Osteocyte (in vitro differentiated cells): ENCODE results near the gene BLTP3A. TPM values are rescaled to one million over a fixed set of nuclear protein-coding genes. Genes with fewer than 3 reads are reported as not detected.
"Not testable (repeated sequence)": the region's sequence is repeated elsewhere in the genome, so short reads cannot be mapped to it uniquely, and the experiment has no call there.

Experiments
- DNase-seq: peaks from one replicate; pipeline ENCODE4 v3.0.0; 2021; ENCODE audit warnings: mixed read lengths; ENCODE audit not compliant: unreplicated experiment; ENCODE audit errors: extremely low spot score
- H3K27ac Mint-ChIP-seq: one replicate; pipeline ENCODE4 v1.8.0; 2021; ENCODE audit warnings: mild to moderate bottlenecking, mixed read lengths; ENCODE audit not compliant: unreplicated experiment
- H3K27me3 Mint-ChIP-seq: one replicate; pipeline ENCODE4 v1.8.0; 2021; ENCODE audit warnings: mixed read lengths; ENCODE audit not compliant: unreplicated experiment
- H3K36me3 Mint-ChIP-seq: one replicate; pipeline ENCODE4 v1.8.0; 2021; ENCODE audit warnings: mixed read lengths; ENCODE audit not compliant: unreplicated experiment
- H3K4me1 Mint-ChIP-seq: one replicate; pipeline ENCODE4 v1.8.0; 2021; ENCODE audit warnings: mixed read lengths; ENCODE audit not compliant: unreplicated experiment
- H3K4me3 Mint-ChIP-seq: one replicate; pipeline ENCODE4 v1.8.0; 2021; ENCODE audit warnings: mild to moderate bottlenecking, moderate library complexity, mixed read lengths; ENCODE audit not compliant: unreplicated experiment
- H3K9me3 Mint-ChIP-seq: one replicate; pipeline ENCODE4 v1.8.0; 2021; ENCODE audit warnings: mixed read lengths; ENCODE audit not compliant: unreplicated experiment
- total RNA-seq: library from RNA; stranded (reverse); gene quantifications from 2 replicates; pipeline ENCODE4 v1.2.1, GENCODE V29; 2021
- TF ChIP-seq, protein P1 (sequence below): fragments of 200-600 bp; sonication (generic); IDR thresholded peaks from 2 replicates; pipeline ENCODE4 v1.5.0; 2021; ENCODE audit warnings: antibody characterized with exemption, mild to moderate bottlenecking, moderate library complexity

BLTP3A gene
- total RNA-seq, 1 donor from 2014 or later, result 18.4 TPM

DNA sequence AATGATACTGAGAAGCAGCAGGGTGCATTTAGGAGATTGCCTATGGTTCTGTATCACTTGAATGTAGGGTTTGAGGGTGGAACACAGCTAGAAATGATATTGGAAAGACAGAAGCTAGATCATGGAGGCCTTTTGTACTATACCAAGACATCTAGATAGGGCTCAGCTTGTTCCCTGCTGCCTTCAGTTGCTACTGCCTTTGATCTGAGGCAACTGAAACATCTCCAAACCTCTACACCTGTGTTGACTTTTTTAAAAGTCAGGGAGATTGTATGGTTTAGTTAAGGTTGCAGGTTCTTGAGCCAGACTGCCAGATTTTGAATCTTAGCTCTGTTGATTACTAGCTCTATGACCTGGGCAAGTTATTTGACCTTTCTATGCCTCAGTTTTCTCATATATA, 12.7 kb downstream of the BLTP3A start:
- Mint-ChIP-seq H3K36me3 (peaks cover 2% of the 10 kb centered on the region), H3K4me1 (peaks cover 6% of the 10 kb centered on the region), H3K27ac (no peak overlapping the region), H3K4me3 (no peak overlapping the region), H3K9me3 (no peaks in the 10 kb centered on the region), H3K27me3 (no peaks in the 10 kb centered on the region)
- TF ChIP-seq, protein P1, sequence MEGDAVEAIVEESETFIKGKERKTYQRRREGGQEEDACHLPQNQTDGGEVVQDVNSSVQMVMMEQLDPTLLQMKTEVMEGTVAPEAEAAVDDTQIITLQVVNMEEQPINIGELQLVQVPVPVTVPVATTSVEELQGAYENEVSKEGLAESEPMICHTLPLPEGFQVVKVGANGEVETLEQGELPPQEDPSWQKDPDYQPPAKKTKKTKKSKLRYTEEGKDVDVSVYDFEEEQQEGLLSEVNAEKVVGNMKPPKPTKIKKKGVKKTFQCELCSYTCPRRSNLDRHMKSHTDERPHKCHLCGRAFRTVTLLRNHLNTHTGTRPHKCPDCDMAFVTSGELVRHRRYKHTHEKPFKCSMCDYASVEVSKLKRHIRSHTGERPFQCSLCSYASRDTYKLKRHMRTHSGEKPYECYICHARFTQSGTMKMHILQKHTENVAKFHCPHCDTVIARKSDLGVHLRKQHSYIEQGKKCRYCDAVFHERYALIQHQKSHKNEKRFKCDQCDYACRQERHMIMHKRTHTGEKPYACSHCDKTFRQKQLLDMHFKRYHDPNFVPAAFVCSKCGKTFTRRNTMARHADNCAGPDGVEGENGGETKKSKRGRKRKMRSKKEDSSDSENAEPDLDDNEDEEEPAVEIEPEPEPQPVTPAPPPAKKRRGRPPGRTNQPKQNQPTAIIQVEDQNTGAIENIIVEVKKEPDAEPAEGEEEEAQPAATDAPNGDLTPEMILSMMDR, result no peak
- no peak for DNase-seq

DNA sequence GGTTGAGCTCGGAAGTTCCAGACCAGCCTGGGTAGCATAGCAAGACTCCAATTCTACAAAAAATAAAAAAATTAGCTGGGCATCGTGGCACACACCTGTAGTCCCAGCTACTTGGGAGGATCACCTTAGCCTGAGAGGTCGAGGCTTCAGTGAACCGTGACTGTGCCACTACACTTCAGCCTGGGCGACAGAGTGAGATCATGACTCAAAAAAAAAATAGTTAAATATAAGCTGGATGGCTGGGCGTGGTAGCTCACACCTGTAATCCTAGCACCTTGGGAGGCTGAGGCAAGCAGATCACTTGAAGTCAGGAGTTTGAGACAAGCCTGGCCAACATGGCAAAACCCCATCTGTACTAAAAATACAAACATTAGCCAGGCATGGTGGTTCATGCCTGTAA, 13.2 kb downstream of the BLTP3A start:
- H3K4me1 Mint-ChIP-seq, result peaks cover 10% of the 10 kb centered on the region
- not testable (repeated sequence) for DNase-seq, H3K27ac Mint-ChIP-seq, H3K27me3 Mint-ChIP-seq, H3K9me3 Mint-ChIP-seq, H3K36me3 Mint-ChIP-seq, H3K4me3 Mint-ChIP-seq

DNA sequence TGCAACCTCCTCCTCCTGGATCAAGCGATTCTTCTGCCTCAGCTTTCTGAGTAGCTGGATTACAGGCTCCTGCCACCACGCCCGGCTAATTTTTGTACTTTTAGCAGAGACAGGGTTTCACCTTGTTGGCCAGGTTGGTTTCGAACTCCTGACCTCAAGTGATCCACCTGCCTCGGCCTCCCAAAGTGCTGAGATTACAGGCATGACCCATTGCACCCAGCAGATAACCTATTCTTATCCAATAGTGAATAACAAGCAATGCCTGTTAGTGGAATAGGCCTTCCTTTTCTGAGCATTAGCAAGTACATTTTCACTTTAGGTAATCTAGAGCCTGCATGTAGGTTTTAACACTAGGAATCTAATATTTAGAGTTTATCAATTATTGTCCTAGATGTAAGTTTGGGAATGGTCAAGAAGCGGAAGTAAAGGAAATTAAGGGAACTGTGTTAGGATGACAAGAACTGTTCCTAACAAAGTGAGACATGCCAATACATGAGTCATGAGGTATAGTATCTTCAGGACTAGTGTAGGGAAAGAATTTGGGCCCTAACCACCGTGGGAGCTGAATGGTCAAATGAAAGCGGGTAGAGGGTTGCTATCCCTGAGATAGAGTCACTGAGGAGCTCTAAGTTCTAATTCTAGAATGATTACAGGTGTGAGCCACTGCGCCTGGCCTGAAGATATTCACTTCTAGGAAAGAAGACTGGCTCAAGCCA, 15.0 kb downstream of the BLTP3A start:
- H3K27ac Mint-ChIP-seq, result no peak overlapping the region
- no peaks in the 10 kb centered on the region for H3K36me3 Mint-ChIP-seq
- H3K9me3 Mint-ChIP-seq, result no peaks in the 10 kb centered on the region
- TF ChIP-seq, protein P1, result no peak
- H3K4me1 Mint-ChIP-seq, result peaks cover 12% of the 10 kb centered on the region
- no peak overlapping the region for H3K4me3 Mint-ChIP-seq
- DNase-seq, result no peak
- no peaks in the 10 kb centered on the region for H3K27me3 Mint-ChIP-seq

DNA sequence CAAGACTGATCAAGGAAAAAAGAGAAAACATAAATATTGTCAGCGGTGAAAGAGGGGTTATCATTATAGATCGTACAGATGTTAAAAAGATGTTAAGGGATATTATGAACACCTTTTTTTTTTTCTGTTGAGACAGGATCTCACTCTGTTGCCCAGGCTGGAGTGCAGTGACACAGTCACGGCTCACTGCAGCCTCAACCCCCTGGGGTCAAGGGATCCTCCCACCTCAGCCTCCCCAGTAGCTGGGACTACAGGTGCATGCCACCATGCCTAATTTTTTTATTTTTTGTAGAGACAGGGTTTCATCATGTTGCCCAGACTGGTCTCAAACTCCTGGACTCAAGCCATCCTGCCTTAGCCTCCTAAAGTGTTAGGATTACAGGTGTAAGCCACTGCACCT, 16.6 kb downstream of the BLTP3A start:
- H3K36me3 Mint-ChIP-seq, H3K9me3 Mint-ChIP-seq, H3K27ac Mint-ChIP-seq, DNase-seq, H3K4me3 Mint-ChIP-seq, H3K27me3 Mint-ChIP-seq: not testable (repeated sequence)
- peaks cover 12% of the 10 kb centered on the region for H3K4me1 Mint-ChIP-seq

DNA sequence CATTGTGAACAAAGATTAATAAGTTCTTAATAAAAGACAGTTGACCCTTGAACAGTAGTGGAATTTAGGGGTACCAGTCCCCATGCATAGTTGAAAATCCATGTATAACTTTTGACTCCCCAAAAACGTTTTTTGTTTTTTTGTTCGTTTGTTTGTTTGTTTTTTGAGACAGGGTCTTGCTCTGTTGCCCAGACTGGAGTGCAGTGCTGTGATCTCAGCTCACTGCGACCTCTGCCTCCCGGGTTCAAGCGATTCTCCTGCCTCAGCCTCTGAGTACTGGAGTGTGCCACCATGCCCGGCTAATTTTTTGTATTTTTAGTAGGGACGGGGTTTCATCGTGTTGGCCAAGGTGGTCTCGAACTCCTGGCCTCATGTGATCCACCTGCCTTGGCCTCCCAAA, 17.5 kb downstream of the BLTP3A start:
- not testable (repeated sequence) for H3K4me3 Mint-ChIP-seq, H3K27me3 Mint-ChIP-seq, H3K36me3 Mint-ChIP-seq, H3K27ac Mint-ChIP-seq, H3K9me3 Mint-ChIP-seq, DNase-seq
- peaks cover 12% of the 10 kb centered on the region for H3K4me1 Mint-ChIP-seq

DNA sequence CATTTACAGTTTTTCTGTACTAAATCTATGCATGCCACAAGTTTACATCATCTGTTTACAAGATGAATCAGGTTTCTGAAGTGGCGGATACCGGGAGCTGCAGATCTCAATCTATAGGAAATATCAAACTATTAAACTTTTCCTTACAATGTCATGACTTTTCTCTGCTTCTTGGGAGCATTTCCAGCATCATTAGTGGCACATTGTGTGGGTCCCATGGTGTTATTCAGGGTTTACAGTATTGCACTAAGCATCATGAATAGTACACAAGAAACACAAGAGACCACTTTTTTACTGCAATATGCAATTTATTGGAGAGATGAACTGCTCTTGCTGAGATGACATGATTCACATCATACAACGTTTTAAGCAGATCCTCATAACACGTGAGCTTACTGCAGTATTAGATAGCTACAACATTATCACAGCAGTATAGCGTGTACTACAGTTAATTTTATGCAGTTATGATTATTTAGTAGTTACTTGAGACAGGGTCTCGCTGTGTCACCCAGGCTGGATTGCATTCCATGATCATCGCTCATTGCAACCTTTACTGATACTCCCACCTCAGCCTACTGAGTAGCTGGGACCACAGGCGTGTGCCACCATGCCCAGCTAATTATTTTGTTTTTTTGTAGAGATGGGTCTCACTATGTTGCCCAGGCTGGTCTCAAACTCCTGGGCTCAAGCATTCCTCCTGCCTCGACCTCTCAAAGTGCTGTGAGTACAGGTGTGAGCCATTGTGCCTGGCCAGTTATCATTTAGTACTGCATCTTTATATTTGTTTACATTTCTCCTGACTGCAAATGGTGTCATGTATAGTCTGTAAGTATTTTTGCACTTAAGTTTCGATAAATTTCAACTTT, 18.4 kb downstream of the BLTP3A start:
- H3K4me1 Mint-ChIP-seq, result peaks cover 12% of the 10 kb centered on the region
- H3K27ac Mint-ChIP-seq, result no peak overlapping the region
- H3K4me3 Mint-ChIP-seq, result no peak overlapping the region
- no peaks in the 10 kb centered on the region for H3K36me3 Mint-ChIP-seq
- H3K27me3 Mint-ChIP-seq, result no peaks in the 10 kb centered on the region
- TF ChIP-seq, protein P1, result no peak
- no peaks in the 10 kb centered on the region for H3K9me3 Mint-ChIP-seq
- no peak for DNase-seq
